Stimulated activated CD8-positive, alpha-beta memory T cell treated with anti-CD3 and anti-CD28 coated beads, Interleukin-12 subunit alpha, Interleukin-12 subunit beta, amount 100 ng/mL, for 24 hours (primary cell): ENCODE results near the gene KBTBD13.

Source experiments
- DNase-seq: peaks from one replicate; pipeline ENCODE4 v3.0.0-alpha.2; 2020; ENCODE audit errors: extremely low read depth

The KBTBD13 gene

DNA sequence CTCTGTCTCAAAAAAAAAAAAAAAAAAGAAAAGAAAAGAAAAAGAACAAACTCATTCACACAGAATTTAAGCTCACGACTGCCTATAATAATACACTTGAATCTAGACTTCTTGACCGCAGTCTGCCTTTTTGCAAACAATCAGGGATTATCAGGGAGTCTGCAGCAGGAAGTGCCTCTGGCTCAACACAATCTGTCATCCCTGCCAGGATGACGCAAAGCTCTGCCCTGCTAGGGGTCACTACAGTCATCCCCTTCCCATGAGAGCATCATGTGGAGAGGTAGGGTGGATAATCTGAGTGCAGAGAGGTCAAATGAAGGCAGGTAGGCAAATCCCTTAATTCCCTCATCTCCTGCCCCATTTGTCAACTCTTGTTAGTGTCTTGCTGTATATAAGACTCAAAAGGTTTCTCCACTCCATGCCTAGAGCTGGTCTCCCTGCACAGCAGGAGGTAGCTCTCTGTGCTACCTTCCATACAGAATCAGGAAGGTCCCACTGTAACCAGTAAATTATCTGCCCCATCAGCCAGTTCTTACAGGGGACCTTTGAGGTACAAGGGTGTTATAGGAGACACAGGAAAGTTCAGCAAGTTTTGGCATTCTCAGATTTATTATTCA is 34.2 kb downstream of the KBTBD13 start:
- no peak for DNase-seq

GRCh38 chr15:65115086-65115485 is 38.5 kb downstream of the KBTBD13 start, which contains the start of gene UBAP1L:
Gene UBAP1L (minus strand): TSS chr15:65115200. CDS start chr15:65106215, 8,985 bp downstream.
- DNase-seq = no peak

- no peak for DNase-seq
Measured at GRCh38 chr15:65115542-65115941, 39.0 kb downstream of the KBTBD13 start.
